Suprapubic skin (tissue), 4 donors: Measurements from ENCODE around the gene ASPHD2. TPM values are rescaled to one million over a fixed set of nuclear protein-coding genes. Genes with fewer than 3 reads are reported as not detected.

Source experiments
- DNase-seq, 2 donors: peaks; one replicate each; pipeline ENCODE4 v3.0.0-alpha.2; 2019; ENCODE audit warnings: low spot score in 2 of 2
- H3K27ac ChIP-seq: fragments of 200-600 bp; sonication (generic); one replicate; pipeline ENCODE4 v1.5.1; 2019
- H3K27me3 ChIP-seq: fragments of 200-600 bp; sonication (generic); one replicate; pipeline ENCODE4 v1.5.1; 2019
- H3K36me3 ChIP-seq: fragments of 200-600 bp; sonication (generic); one replicate; pipeline ENCODE4 v1.5.1; 2019
- H3K4me1 ChIP-seq: fragments of 200-600 bp; sonication (generic); one replicate; pipeline ENCODE4 v1.5.1; 2019
- H3K4me3 ChIP-seq: fragments of 200-600 bp; sonication (generic); one replicate; pipeline ENCODE4 v1.5.1; 2019; ENCODE audit warnings: mild to moderate bottlenecking
- H3K9me3 ChIP-seq: fragments of 200-600 bp; sonication (generic); one replicate; pipeline ENCODE4 v1.5.1; 2019
- CTCF ChIP-seq, 2 donors: fragments of 200-600 bp in 1 of 2; fragments of 450-650 bp in 1 of 2; sonication (generic) in 1 of 2; IDR thresholded peaks; one replicate each; pipeline ENCODE4 v1.5.1; 2016 to 2019; ENCODE audit warnings: antibody characterized with exemption in 2 of 2, mild to moderate bottlenecking in 1 of 2, moderate library complexity in 1 of 2
- EP300 ChIP-seq: sonication (generic); formaldehyde crosslinking; IDR thresholded peaks from one replicate; pipeline ENCODE4 v1.6.1; 2017; ENCODE audit warnings: antibody characterized with exemption
- POLR2A ChIP-seq, 2 donors: fragments of 450-650 bp; IDR thresholded peaks; one replicate each; pipeline ENCODE4 v1.6.1; 2017; ENCODE audit warnings: antibody characterized with exemption in 2 of 2, mild to moderate bottlenecking in 2 of 2, moderate library complexity in 2 of 2
- POLR2AphosphoS5 ChIP-seq, 3 donors: sonication (generic); formaldehyde crosslinking; IDR thresholded peaks; one replicate each; pipeline ENCODE4 v1.6.1; 2017; ENCODE audit warnings: antibody characterized with exemption in 3 of 3
- WGBS: methylation state at CpG from one replicate; pipeline ENCODE4 v1.1.5; 2018; 5-methylcytosine and 5-hydroxymethylcytosine counted together
- total RNA-seq, 4 donors: library from RNA; depleted of rRNA; stranded (reverse); fragments of >200 nt; gene quantifications; one replicate each; pipeline ENCODE4 v1.1.0, GENCODE V29; 2016

Gene ASPHD2
- total RNA-seq, 4 donors from 2014 or later, result 2.7 to 28.0 (median 11.8) TPM

GRCh38 chr22:26443901-26444690 is 15.0 kb downstream of the ASPHD2 start:
- no peak for DNase-seq

GRCh38 chr22:26444777-26445176 is 15.7 kb downstream of the ASPHD2 start:
- 92% methylated on average over 8 of the region's 8 CpGs for WGBS
- no peaks in the 10 kb centered on the region for H3K9me3 ChIP-seq
- H3K4me3 ChIP-seq, result no peak overlapping the region
- TF ChIP-seq POLR2AphosphoS5 (IDR thresholded peaks at IDR 0.05), result no peak
- TF ChIP-seq POLR2A (IDR thresholded peaks at IDR 0.05), result no peak
- no peak for TF ChIP-seq EP300
- no peak for TF ChIP-seq CTCF (IDR thresholded peaks at IDR 0.05)
- DNase-seq, result no peak
- no peaks in the 10 kb centered on the region for H3K36me3 ChIP-seq
- no peaks in the 10 kb centered on the region for H3K27me3 ChIP-seq
- H3K27ac ChIP-seq, result no peak overlapping the region
- peaks cover 15% of the 10 kb centered on the region for H3K4me1 ChIP-seq

More at GRCh38 chr22:26443901-26444690, 15.0 kb downstream of the ASPHD2 start:
- H3K27me3 ChIP-seq, result no peaks in the 10 kb centered on the region
- no peak for TF ChIP-seq EP300
- TF ChIP-seq POLR2AphosphoS5 (IDR thresholded peaks at IDR 0.05), result no peak
- no peak for TF ChIP-seq CTCF (IDR thresholded peaks at IDR 0.05)
- no peak for TF ChIP-seq POLR2A (IDR thresholded peaks at IDR 0.05)
- no peak overlapping the region for H3K4me3 ChIP-seq
- WGBS, result 88% methylated on average over 16 of the region's 16 CpGs
- no peaks in the 10 kb centered on the region for H3K9me3 ChIP-seq
- H3K27ac ChIP-seq, result no peak overlapping the region
- H3K4me1 ChIP-seq, result peaks cover 22% of the 10 kb centered on the region
- H3K36me3 ChIP-seq, result no peaks in the 10 kb centered on the region

- Histone ChIP-seq H3K4me1 (peaks cover 14% of the 10 kb centered on the region), H3K9me3 (no peaks in the 10 kb centered on the region), H3K36me3 (peaks cover 3% of the 10 kb centered on the region), H3K27ac (no peak overlapping the region), H3K4me3 (no peak overlapping the region), H3K27me3 (no peaks in the 10 kb centered on the region)
- no peak for DNase-seq
- no peak for TF ChIP-seq CTCF (IDR thresholded peaks at IDR 0.05)
- TF ChIP-seq POLR2AphosphoS5 (IDR thresholded peaks at IDR 0.05), result no peak
- TF ChIP-seq POLR2A (IDR thresholded peaks at IDR 0.05), result no peak
- TF ChIP-seq EP300, result no peak
- WGBS, result 55% methylated on average over 15 of the region's 15 CpGs
Measured at GRCh38 chr22:26445577-26446275, 16.7 kb downstream of the ASPHD2 start.

DNA sequence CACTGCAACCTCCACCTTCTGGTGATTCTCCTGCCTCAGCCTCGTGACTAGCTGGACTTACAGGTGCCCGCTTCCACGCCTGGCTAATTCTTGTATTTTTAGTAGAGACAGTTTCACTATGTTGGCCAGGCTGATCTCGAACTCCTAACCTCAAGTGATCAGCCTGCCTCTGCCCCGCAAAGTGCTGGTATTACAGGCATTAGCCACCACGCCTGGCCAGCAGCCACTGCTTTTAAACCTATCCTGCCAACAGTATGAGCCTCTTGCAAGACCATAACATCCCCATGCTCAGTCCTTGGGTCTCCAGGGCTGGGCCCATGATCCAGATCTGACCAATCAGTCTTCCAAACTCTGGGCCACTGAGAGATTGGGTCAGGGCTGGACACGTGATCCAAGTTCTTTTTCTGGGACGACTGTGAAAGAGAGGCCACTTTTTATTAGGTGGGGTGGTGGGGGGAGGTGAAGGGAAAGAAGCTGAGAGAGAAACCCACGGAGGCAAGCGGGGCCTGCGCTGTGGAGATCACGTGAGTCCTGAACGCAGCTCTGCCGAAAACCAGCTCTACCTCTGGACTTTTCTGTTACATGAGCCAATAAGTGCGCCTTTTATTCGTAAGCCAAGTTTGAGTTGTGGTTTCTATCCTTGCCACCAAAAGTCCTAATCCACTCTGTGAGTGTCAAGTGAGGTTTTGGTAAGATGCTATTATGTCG is 17.9 kb downstream of the ASPHD2 start:
- Histone ChIP-seq H3K4me3 (no peak overlapping the region), H3K36me3 (peaks cover 16% of the 10 kb centered on the region), H3K9me3 (no peaks in the 10 kb centered on the region), H3K4me1 (peaks cover 14% of the 10 kb centered on the region), H3K27me3 (no peaks in the 10 kb centered on the region), H3K27ac (no peak overlapping the region)
- 81% methylated on average over 17 of the region's 17 CpGs for WGBS
- DNase-seq, result no peak
- TF ChIP-seq CTCF (IDR thresholded peaks at IDR 0.05) (no peak), POLR2AphosphoS5 (IDR thresholded peaks at IDR 0.05) (no peak), EP300 (no peak), POLR2A (IDR thresholded peaks at IDR 0.05) (no peak)
